Psoas muscle (tissue), 8 donors: ENCODE measurements around the gene SREBF2. TPM values are rescaled to one million over a fixed set of nuclear protein-coding genes. Genes with fewer than 3 reads are reported as not detected.
"Not testable (repeated sequence)": the region's sequence is repeated elsewhere in the genome, so short reads cannot be mapped to it uniquely, and the experiment has no call there.

Experiments used
- ATAC-seq, 4 donors: fragments of 200-7000 bp; cut with Tn5 transposase; one replicate each; pipeline ENCODE4 v1.9.1; 2020; ENCODE audit warnings: moderate library complexity in 3 of 4, mild to moderate bottlenecking in 2 of 4
- DNase-seq, 2 donors: peaks; one replicate each; pipeline ENCODE4 v3.0.0-alpha.2; 2020
- H3K27ac ChIP-seq: fragments of 200-600 bp; one replicate; pipeline ENCODE4 v1.8.0; 2022
- H3K27me3 ChIP-seq, 3 donors: fragments of 200-600 bp in 1 of 3; one replicate each; pipeline versions ENCODE4 v1.6.1 to v1.8.0; 2013 to 2022; ENCODE audit warnings: low read length in 2 of 3, mild to moderate bottlenecking in 2 of 3, moderate library complexity in 1 of 3; ENCODE audit not compliant: insufficient read depth in 3 of 3
- H3K36me3 ChIP-seq, 2 donors: fragments of 200-600 bp in 1 of 2; one replicate each; pipeline versions ENCODE4 v1.6.1 to v1.8.0; 2013 to 2022; ENCODE audit warnings: low read depth in 1 of 2, mild to moderate bottlenecking in 1 of 2, moderate library complexity in 1 of 2; ENCODE audit not compliant: insufficient read depth in 1 of 2
- H3K4me1 ChIP-seq: fragments of 200-600 bp; one replicate; pipeline ENCODE4 v1.8.0; 2022
- H3K4me3 ChIP-seq: fragments of 200-600 bp; one replicate; pipeline ENCODE4 v1.8.0; 2022; ENCODE audit warnings: mild to moderate bottlenecking
- H3K9me3 ChIP-seq: fragments of 200-600 bp; one replicate; pipeline ENCODE4 v1.8.0; 2022
- CTCF ChIP-seq: fragments of 200-600 bp; IDR thresholded peaks from one replicate; pipeline ENCODE4 v1.8.0; 2022; ENCODE audit warnings: antibody characterized with exemption
- WGBS, 3 donors: extraction: QIAGEN DNeasy Blood & Tissue Kit; methylation state at CpG; one replicate each; pipeline versions ENCODE4 v1.1.6 to v1.1.7; 2013; 5-methylcytosine and 5-hydroxymethylcytosine counted together
- intact Hi-C, 2 donors: fragments of 100-400 bp; cut with DNase I; formaldehyde crosslinking; loops; one replicate each; pipeline versions ENCODE4 v1.11.0 to v1.14.2; 2022
- polyA plus RNA-seq, 3 donors: library from polyadenylated mRNA; stranded (reverse); fragments of 200-250 nt; gene quantifications; one replicate each; pipeline ENCODE4 v1.2.3, GENCODE V29; 2013
- total RNA-seq, 4 donors: library from RNA; stranded (reverse); fragmentation: NEBNext Ultra II Directional in 2 of 4; extraction: Animal tissue kit (Norgen Biotek cat#: 25700) in 2 of 4; gene quantifications; one replicate each; pipeline versions ENCODE4 v1.2.1 to v1.2.4, GENCODE V29; 2021 to 2023
- donor health status: healthy with polysubstance abuse.
- donor health status: DM: no; HTN: no; CAD: no; lungs with moderate emphysema.
- donor health status: Bipolar disorder and iron deficiency.
- donor health status: healthy.
- donor health status: DM: yes; HTN: yes; CAD: no.
- donor health status: DM: no; HTN: no; CAD: no.
- donor health status: DM: no; HTN: no; CAD: no.
- donor health status: DM: yes; HTN: yes; CAD: no.

SREBF2 gene
- total and polyA plus RNA-seq, 7 donors, result 21.0 to 47.0 (median 36.3) TPM

DNA sequence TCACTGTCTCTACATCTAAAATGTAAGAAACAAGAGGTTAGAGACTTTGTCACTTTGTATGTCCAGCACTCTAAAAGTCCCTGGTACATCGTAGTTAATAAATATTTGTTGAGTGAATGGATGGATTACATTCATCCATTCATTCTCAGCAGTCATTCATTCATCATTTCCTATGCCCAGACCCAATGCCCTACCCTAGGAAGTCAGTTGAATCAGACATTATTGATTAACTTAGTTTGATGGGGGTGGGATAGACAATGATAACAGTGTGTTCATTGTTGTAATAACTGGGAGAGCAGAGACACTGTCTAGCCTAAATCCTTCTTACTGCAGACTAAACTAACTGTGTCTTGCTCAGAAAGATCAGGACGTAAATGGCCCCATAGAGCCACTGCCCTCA lies 115.2 kb downstream of the SREBF2 start:
- H3K27ac ChIP-seq, result no peak overlapping the region
- H3K9me3 ChIP-seq, result no peaks in the 10 kb centered on the region
- no peaks in the 10 kb centered on the region for H3K27me3 ChIP-seq
- no peaks in the 10 kb centered on the region for H3K36me3 ChIP-seq
- intact Hi-C loops, result no loop called here
- H3K4me1 ChIP-seq, result peaks cover 8% of the 10 kb centered on the region
- no peak overlapping the region for H3K4me3 ChIP-seq
- DNase-seq (no peak), ATAC-seq (no peak)
- no peak for TF ChIP-seq CTCF
- 92 to 96% (median 95%) methylated on average over 2 of the region's 2 CpGs for WGBS, 3 donors

GRCh38 chr22:41948928-41949296 lies 116.0 kb downstream of the SREBF2 start:
- H3K9me3 ChIP-seq, H3K27ac ChIP-seq, H3K4me1 ChIP-seq, ATAC-seq, H3K4me3 ChIP-seq, intact Hi-C loops, H3K27me3 ChIP-seq, H3K36me3 ChIP-seq, DNase-seq: not testable (repeated sequence)
- 83 to 97% (median 85%) methylated on average over 8 of the region's 8 CpGs for WGBS, 3 donors

- no peak for DNase-seq
Measured at GRCh38 chr22:41949297-41949965, 116.5 kb downstream of the SREBF2 start.

GRCh38 chr22:41951898-41952474 lies 119.1 kb downstream of the SREBF2 start, which contains the start of gene SMIM45:
Gene SMIM45, plus strand, starts transcription at chr22:41952150.
- ATAC-seq (no peak), DNase-seq (no peak)
- intact Hi-C loops, result no loop called here
- H3K4me1 ChIP-seq, result no peaks in the 10 kb centered on the region
- no peaks in the 10 kb centered on the region for H3K9me3 ChIP-seq
- TF ChIP-seq CTCF, result no peak
- no peak within 1 kb of the TSS for H3K27ac ChIP-seq
- no peaks in the 10 kb centered on the region for H3K36me3 ChIP-seq
- no peaks in the 10 kb centered on the region for H3K27me3 ChIP-seq
- WGBS, 3 donors, result 34 to 46% (median 36%) methylated on average over 14 to 16 of the region's 16 CpGs
- no peak within 1 kb of the TSS for H3K4me3 ChIP-seq

More at GRCh38 chr22:41949297-41949965, 116.5 kb downstream of the SREBF2 start:
- Histone ChIP-seq H3K27ac (no peak overlapping the region), H3K36me3 (no peaks in the 10 kb centered on the region), H3K27me3 (no peaks in the 10 kb centered on the region), H3K4me1 (peaks cover 8% of the 10 kb centered on the region), H3K4me3 (no peak overlapping the region), H3K9me3 (no peaks in the 10 kb centered on the region)
- intact Hi-C loops, result no loop called here
- WGBS, 3 donors, result 80 to 87% (median 85%) methylated on average over 7 of the region's 7 CpGs
- no peak for ATAC-seq
- no peak for TF ChIP-seq CTCF

DNA sequence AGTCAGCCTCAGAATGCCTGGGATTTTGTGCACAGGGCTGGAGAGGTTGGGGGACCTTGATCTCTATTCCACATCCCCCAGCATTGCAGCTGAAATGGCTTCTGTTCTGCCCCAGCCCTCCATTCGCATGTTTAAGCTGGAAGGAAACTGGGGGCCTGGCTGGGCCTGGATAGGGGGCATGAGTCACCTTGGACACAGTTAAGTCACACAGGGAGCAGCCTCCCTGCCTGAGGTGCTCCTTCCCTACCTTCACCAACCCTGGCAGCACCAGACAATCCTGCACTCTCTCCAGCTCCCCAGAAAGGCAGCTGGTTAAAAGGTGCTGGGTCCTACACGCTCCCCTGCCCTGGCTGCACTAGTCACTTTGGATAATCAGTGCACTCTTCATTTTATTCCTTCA lies 119.8 kb downstream of the SREBF2 start:
- TF ChIP-seq CTCF, result no peak
- intact Hi-C loops, result no loop called here
- H3K4me1 ChIP-seq, result no peaks in the 10 kb centered on the region
- no peak overlapping the region for H3K27ac ChIP-seq
- H3K9me3 ChIP-seq, result no peaks in the 10 kb centered on the region
- DNase-seq, result no peak
- H3K36me3 ChIP-seq, result no peaks in the 10 kb centered on the region
- WGBS, 3 donors, result 90 to 95% (median 92%) methylated on average over 2 of the region's 2 CpGs
- no peak overlapping the region for H3K4me3 ChIP-seq
- no peak for ATAC-seq
- peaks cover 0 to under 1% (median 0%) of the 10 kb centered on the region in 3 donors for H3K27me3 ChIP-seq

Other genes starting within 250 kb of the SREBF2 start
- 10 to 100 TPM in 2 of 4 donors, 1 to 10 TPM in 2; 7.3 to 12.2 (median 9.2) TPM for gene PMM1, start 243.3 kb upstream of the SREBF2 start, total RNA-seq
- gene PMM1, start 243.3 kb upstream of the SREBF2 start, polyA plus RNA-seq, result 10 to 100 TPM; 10.3 to 14.5 (median 13.2) TPM
- gene DESI1, start 212.1 kb upstream of the SREBF2 start, total RNA-seq, result 10 to 100 TPM; 17.5 to 27.6 (median 23.2) TPM
- gene DESI1, start 212.1 kb upstream of the SREBF2 start, polyA plus RNA-seq, result 10 to 100 TPM; 14.7 to 23.3 (median 18.9) TPM
- 100 to 1,000 TPM; 185 to 252 (median 217) TPM for gene XRCC6, start 211.8 kb upstream of the SREBF2 start, total RNA-seq
- 100 to 1,000 TPM; 156 to 291 (median 259) TPM for gene XRCC6, start 211.8 kb upstream of the SREBF2 start, polyA plus RNA-seq
- 100 to 1,000 TPM; 165 to 238 (median 183) TPM for gene SNU13, start 144.2 kb upstream of the SREBF2 start, total RNA-seq
- 100 to 1,000 TPM; 215 to 466 (median 229) TPM for gene SNU13, start 144.2 kb upstream of the SREBF2 start, polyA plus RNA-seq
- gene MEI1, start 133.6 kb upstream of the SREBF2 start, total RNA-seq, result under 1 TPM in 3 of 4 donors, not detected in 1; 0.23 to 0.47 (median 0.30) TPM
- gene MEI1, start 133.6 kb upstream of the SREBF2 start, polyA plus RNA-seq, result under 1 TPM in 2 of 3 donors, not detected in 1; 0.01 to 0.10 TPM
- gene CCDC134, start 32.4 kb upstream of the SREBF2 start, total RNA-seq, result 1 to 10 TPM; 2.8 to 7.7 (median 5.5) TPM
- 1 to 10 TPM; 2.2 to 7.8 (median 3.9) TPM for gene CCDC134, start 32.4 kb upstream of the SREBF2 start, polyA plus RNA-seq
- under 1 TPM in 3 of 4 donors, not detected in 1; 0.15 to 0.26 (median 0.26) TPM for gene SHISA8, start 82.0 kb downstream of the SREBF2 start, total RNA-seq
- not detected for gene SHISA8, start 82.0 kb downstream of the SREBF2 start, polyA plus RNA-seq
- gene TNFRSF13C, start 93.7 kb downstream of the SREBF2 start, total RNA-seq, result 1 to 10 TPM in 1 of 4 donors, under 1 TPM in 3; 0.20 to 1.4 (median 0.38) TPM
- under 1 TPM in 2 of 3 donors, not detected in 1; 0.01 to 0.05 TPM for gene TNFRSF13C, start 93.7 kb downstream of the SREBF2 start, polyA plus RNA-seq
- 1 to 10 TPM in 2 of 4 donors, under 1 TPM in 1, not detected in 1; 0.59 to 2.3 (median 1.5) TPM for gene CENPM, start 114.0 kb downstream of the SREBF2 start, total RNA-seq
- gene CENPM, start 114.0 kb downstream of the SREBF2 start, polyA plus RNA-seq, result 1 to 10 TPM in 2 of 3 donors, under 1 TPM in 1; 0.52 to 1.2 (median 1.1) TPM
- under 1 TPM in 1 of 4 donors, not detected in 3; 0.06 TPM for gene SEPTIN3, start 136.3 kb downstream of the SREBF2 start, total RNA-seq
- gene SEPTIN3, start 136.3 kb downstream of the SREBF2 start, polyA plus RNA-seq, result under 1 TPM; 0.03 to 0.14 (median 0.05) TPM
- gene WBP2NL, start 165.7 kb downstream of the SREBF2 start, total RNA-seq, result 1 to 10 TPM in 1 of 4 donors, under 1 TPM in 3; 0.22 to 1.7 (median 0.48) TPM
- gene WBP2NL, start 165.7 kb downstream of the SREBF2 start, polyA plus RNA-seq, result under 1 TPM in 2 of 3 donors, not detected in 1; 0.22 to 0.40 TPM
- gene NAGA, start 237.7 kb downstream of the SREBF2 start, total RNA-seq, result 1 to 10 TPM; 5.2 to 8.5 (median 7.7) TPM
- gene NAGA, start 237.7 kb downstream of the SREBF2 start, polyA plus RNA-seq, result 1 to 10 TPM; 5.3 to 7.3 (median 5.7) TPM
- gene PHETA2, start 241.1 kb downstream of the SREBF2 start, total RNA-seq, result 1 to 10 TPM; 1.4 to 2.4 (median 2.1) TPM
- gene PHETA2, start 241.1 kb downstream of the SREBF2 start, polyA plus RNA-seq, result 1 to 10 TPM; 2.0 to 2.3 (median 2.2) TPM
- 100 to 1,000 TPM; 117 to 164 (median 129) TPM for gene SMDT1, start 246.6 kb downstream of the SREBF2 start, total RNA-seq
- 100 to 1,000 TPM; 117 to 198 (median 194) TPM for gene SMDT1, start 246.6 kb downstream of the SREBF2 start, polyA plus RNA-seq